Stimulated activated CD8-positive, alpha-beta memory T cell treated with anti-CD3 and anti-CD28 coated beads, Interleukin-15, amount 100 ng/mL, for 4 hours (primary cell): ENCODE data around the gene FAM229A.

Experiments used
- DNase-seq, 2 donors: peaks; one replicate each; pipeline ENCODE4 v3.0.0-alpha.2; 2020; ENCODE audit warnings: low read depth in 2 of 2

FAM229A gene

GRCh38 chr1:32350785-32351398 is 11.4 kb downstream of the FAM229A start:
- DNase-seq, result peak in 1 of 2 donors; percentile 55

GRCh38 chr1:32349211-32349708 is 13.0 kb downstream of the FAM229A start:
- DNase-seq, result no peak

GRCh38 chr1:32346532-32347157 is 15.6 kb downstream of the FAM229A start:
- no peak for DNase-seq

- no peak for DNase-seq
Observed at GRCh38 chr1:32345289-32345827, 16.9 kb downstream of the FAM229A start.

GRCh38 chr1:32342704-32343103 is 19.6 kb downstream of the FAM229A start:
- DNase-seq, result no peak

GRCh38 chr1:32341971-32342370 is 20.3 kb downstream of the FAM229A start:
- DNase-seq, result no peak

GRCh38 chr1:32341186-32341757 is 21.0 kb downstream of the FAM229A start:
- DNase-seq, result no peak

GRCh38 chr1:32339363-32339978 is 22.8 kb downstream of the FAM229A start:
- no peak for DNase-seq

GRCh38 chr1:32338637-32339145 is 23.6 kb downstream of the FAM229A start:
- no peak for DNase-seq

GRCh38 chr1:32337855-32338636 is 24.2 kb downstream of the FAM229A start:
- DNase-seq, result no peak

- DNase-seq, result peak in 1 of 2 donors; percentile 44
Observed at GRCh38 chr1:32336963-32337675, 25.2 kb downstream of the FAM229A start.

- DNase-seq, result no peak
Observed at GRCh38 chr1:32336591-32336932, 25.7 kb downstream of the FAM229A start.

- peak; percentile 68 to 73 for DNase-seq
Observed at GRCh38 chr1:32335790-32336590, 26.3 kb downstream of the FAM229A start, which contains the start of gene MARCKSL1. Gene MARCKSL1 (minus strand): TSS chr1:32336233. CDS start chr1:32336033, 200 bp downstream.

GRCh38 chr1:32335535-32335789 is 26.8 kb downstream of the FAM229A start:
- no peak for DNase-seq

GRCh38 chr1:32334864-32335534 is 27.3 kb downstream of the FAM229A start:
- peak; percentile 30 to 50 for DNase-seq

GRCh38 chr1:32334274-32334861 is 27.9 kb downstream of the FAM229A start:
- DNase-seq, result no peak

GRCh38 chr1:32333251-32333963 is 28.9 kb downstream of the FAM229A start:
- no peak for DNase-seq

GRCh38 chr1:32332290-32333079 is 29.8 kb downstream of the FAM229A start:
- DNase-seq, result no peak
